Suprapubic skin (tissue), 4 donors: ENCODE measurements around the gene PTCH1.

Experiments used
- POLR2A ChIP-seq, 2 donors: fragments of 450-650 bp; IDR thresholded peaks; one replicate each; pipeline ENCODE4 v1.6.1; 2017; ENCODE audit warnings: antibody characterized with exemption in 2 of 2, mild to moderate bottlenecking in 2 of 2, moderate library complexity in 2 of 2
- POLR2AphosphoS5 ChIP-seq, 3 donors: sonication (generic); formaldehyde crosslinking; IDR thresholded peaks; one replicate each; pipeline ENCODE4 v1.6.1; 2017; ENCODE audit warnings: antibody characterized with exemption in 3 of 3
- TF ChIP-seq, protein P1 (sequence below), 2 donors: fragments of 200-600 bp in 1 of 2; fragments of 450-650 bp in 1 of 2; sonication (generic) in 1 of 2; IDR thresholded peaks; one replicate each; pipeline ENCODE4 v1.5.1; 2016 to 2019; ENCODE audit warnings: antibody characterized with exemption in 2 of 2, mild to moderate bottlenecking in 1 of 2, moderate library complexity in 1 of 2

- TF ChIP-seq, protein P1, sequence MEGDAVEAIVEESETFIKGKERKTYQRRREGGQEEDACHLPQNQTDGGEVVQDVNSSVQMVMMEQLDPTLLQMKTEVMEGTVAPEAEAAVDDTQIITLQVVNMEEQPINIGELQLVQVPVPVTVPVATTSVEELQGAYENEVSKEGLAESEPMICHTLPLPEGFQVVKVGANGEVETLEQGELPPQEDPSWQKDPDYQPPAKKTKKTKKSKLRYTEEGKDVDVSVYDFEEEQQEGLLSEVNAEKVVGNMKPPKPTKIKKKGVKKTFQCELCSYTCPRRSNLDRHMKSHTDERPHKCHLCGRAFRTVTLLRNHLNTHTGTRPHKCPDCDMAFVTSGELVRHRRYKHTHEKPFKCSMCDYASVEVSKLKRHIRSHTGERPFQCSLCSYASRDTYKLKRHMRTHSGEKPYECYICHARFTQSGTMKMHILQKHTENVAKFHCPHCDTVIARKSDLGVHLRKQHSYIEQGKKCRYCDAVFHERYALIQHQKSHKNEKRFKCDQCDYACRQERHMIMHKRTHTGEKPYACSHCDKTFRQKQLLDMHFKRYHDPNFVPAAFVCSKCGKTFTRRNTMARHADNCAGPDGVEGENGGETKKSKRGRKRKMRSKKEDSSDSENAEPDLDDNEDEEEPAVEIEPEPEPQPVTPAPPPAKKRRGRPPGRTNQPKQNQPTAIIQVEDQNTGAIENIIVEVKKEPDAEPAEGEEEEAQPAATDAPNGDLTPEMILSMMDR (IDR thresholded peaks at IDR 0.05), result no peak
- TF ChIP-seq POLR2A (IDR thresholded peaks at IDR 0.05), result no peak
- TF ChIP-seq POLR2AphosphoS5 (IDR thresholded peaks at IDR 0.05), result no peak
Measured at GRCh38 chr9:95465115-95465514, 51.7 kb downstream of the PTCH1 start.
